NT2/D1 (cell line): ENCODE results near the gene KCNJ12.
A peak's percentile ranks its signal among the peaks of the same experiment; 100 is the strongest.

Source experiments
- DNase-seq: peaks from one replicate; pipeline ENCODE4 v3.0.0-alpha.2; 2011; ENCODE audit warnings: low read depth, low spot score
- H3K27me3 ChIP-seq: 2 replicates; pipeline ENCODE4 v1.6.0; 2011; ENCODE audit warnings: mild to moderate bottlenecking; ENCODE audit not compliant: insufficient read length, insufficient read depth
- H3K36me3 ChIP-seq: 2 replicates; pipeline ENCODE4 v1.6.1; 2011; ENCODE audit warnings: mild to moderate bottlenecking, low read length, mixed read lengths; ENCODE audit not compliant: insufficient read depth, insufficient read length
- H3K4me1 ChIP-seq: 2 replicates; pipeline ENCODE4 v1.5.1; 2011; ENCODE audit not compliant: insufficient read depth, insufficient read length
- H3K4me3 ChIP-seq: 2 replicates; pipeline ENCODE4 v1.5.1; 2011; ENCODE audit warnings: low read depth; ENCODE audit not compliant: insufficient read length
- H3K9ac ChIP-seq: 2 replicates; pipeline ENCODE4 v1.6.0; 2011; ENCODE audit warnings: low read depth; ENCODE audit not compliant: insufficient read length
- H3K9me3 ChIP-seq: 2 replicates; pipeline ENCODE4 v1.5.1; 2011; ENCODE audit warnings: mild to moderate bottlenecking, low read length; ENCODE audit not compliant: insufficient read depth
- SUZ12 ChIP-seq: IDR thresholded peaks from 2 replicates; pipeline ENCODE4 v1.6.1; 2011; ENCODE audit not compliant: insufficient read length, insufficient read depth; ENCODE audit errors: extremely low read depth
- YY1 ChIP-seq: IDR thresholded peaks from 2 replicates; pipeline ENCODE4 v1.6.1; 2011; ENCODE audit not compliant: insufficient read length, insufficient read depth
- ZNF274 ChIP-seq: IDR thresholded peaks from 2 replicates; pipeline ENCODE4 v1.6.1; 2011; ENCODE audit warnings: mild to moderate bottlenecking, low read depth, low read length

KCNJ12 gene

DNA sequence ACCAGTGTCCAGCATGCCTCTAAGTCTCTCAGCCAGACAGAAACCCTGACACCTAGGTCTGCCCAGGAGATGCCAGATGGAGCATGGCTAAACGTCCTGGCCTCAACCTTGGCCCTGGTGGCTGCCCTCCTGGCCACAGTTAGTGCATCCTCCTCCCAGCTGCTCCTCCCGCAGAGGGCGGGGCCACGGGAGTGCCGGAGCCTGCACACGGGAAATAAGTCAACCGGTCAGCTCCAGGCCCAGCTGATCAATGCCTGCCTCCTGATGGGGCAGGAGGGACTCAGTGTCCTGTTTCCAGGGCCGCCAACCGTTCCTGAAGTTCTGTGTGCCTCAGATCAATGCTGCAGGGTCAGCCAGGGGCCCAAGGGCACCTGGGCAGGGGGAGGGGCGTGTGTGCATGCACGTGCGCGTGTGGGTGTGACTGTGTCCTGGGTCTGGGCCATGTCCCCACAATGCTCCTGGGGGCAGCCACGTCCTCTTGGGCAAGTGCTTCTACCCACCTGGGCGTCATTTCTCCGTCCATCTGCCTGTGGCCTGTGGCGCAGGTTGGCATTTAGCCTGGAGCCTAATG is 4.6 kb upstream of the KCNJ12 start:
- H3K9ac ChIP-seq, result no peak overlapping the region
- DNase-seq, result no peak
- H3K36me3 ChIP-seq, result no peaks in the 10 kb centered on the region

DNA sequence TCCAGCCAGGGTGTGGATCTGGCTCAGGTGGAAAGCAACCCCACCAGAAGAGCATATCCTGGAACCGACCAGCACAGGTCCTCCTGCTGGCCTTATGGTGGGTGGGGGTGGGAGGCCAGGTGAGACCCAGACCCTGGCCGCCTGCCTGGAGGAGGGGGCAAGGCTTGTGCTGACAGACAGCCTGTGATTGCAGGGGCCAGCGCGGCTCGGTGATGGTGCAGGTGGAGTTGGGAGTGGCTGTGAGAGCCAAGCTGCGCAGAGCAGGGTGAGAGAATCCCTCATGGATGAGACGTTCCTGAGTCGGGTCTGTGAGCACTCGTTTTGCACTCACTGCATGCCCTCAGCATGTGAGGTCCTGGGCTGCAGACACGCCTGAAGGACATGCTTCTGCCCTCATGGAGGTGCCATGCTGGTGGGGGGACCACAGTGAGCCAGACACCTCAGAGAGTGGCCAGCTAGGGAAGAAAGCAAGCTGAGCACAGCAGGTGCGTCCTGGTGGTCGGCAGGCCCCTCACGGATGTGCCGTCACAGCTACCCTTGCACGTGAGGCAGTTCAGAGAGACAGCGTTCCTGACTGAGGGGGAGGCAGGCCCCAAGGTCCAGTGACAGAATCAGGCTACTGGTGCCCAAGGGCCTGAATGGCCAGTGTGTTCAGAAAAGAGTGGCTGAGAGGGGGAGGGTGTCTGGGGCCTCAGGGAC is 3.8 kb upstream of the KCNJ12 start:
- Histone ChIP-seq H3K9ac (no peak overlapping the region), H3K4me1 (peaks cover 26% of the 10 kb centered on the region), H3K4me3 (no peak overlapping the region), H3K36me3 (no peaks in the 10 kb centered on the region), H3K9me3 (no peaks in the 10 kb centered on the region), H3K27me3 (peaks cover 45% of the 10 kb centered on the region)
- TF ChIP-seq ZNF274 (no peak), SUZ12 (no peak), YY1 (no peak)
- no peak for DNase-seq

More for the DNA sequence above, 4.6 kb upstream of the KCNJ12 start:
- TF ChIP-seq YY1 (no peak), SUZ12 (no peak), ZNF274 (no peak)
- Histone ChIP-seq H3K9me3 (no peaks in the 10 kb centered on the region), H3K4me3 (no peak overlapping the region), H3K27me3 (peaks cover 40% of the 10 kb centered on the region), H3K4me1 (peaks cover 26% of the 10 kb centered on the region)

- peaks cover 26% of the 10 kb centered on the region for H3K4me1 ChIP-seq
- H3K9me3 ChIP-seq, result no peaks in the 10 kb centered on the region
- TF ChIP-seq ZNF274, result no peak
- no peak for TF ChIP-seq SUZ12
- no peak for TF ChIP-seq YY1
- H3K4me3 ChIP-seq, result no peak overlapping the region
- DNase-seq, result no peak
- no peak overlapping the region for H3K9ac ChIP-seq
- peaks cover 48% of the 10 kb centered on the region for H3K27me3 ChIP-seq
- H3K36me3 ChIP-seq, result no peaks in the 10 kb centered on the region
Measured at GRCh38 chr17:21373036-21373435, 3.1 kb upstream of the KCNJ12 start.

DNA sequence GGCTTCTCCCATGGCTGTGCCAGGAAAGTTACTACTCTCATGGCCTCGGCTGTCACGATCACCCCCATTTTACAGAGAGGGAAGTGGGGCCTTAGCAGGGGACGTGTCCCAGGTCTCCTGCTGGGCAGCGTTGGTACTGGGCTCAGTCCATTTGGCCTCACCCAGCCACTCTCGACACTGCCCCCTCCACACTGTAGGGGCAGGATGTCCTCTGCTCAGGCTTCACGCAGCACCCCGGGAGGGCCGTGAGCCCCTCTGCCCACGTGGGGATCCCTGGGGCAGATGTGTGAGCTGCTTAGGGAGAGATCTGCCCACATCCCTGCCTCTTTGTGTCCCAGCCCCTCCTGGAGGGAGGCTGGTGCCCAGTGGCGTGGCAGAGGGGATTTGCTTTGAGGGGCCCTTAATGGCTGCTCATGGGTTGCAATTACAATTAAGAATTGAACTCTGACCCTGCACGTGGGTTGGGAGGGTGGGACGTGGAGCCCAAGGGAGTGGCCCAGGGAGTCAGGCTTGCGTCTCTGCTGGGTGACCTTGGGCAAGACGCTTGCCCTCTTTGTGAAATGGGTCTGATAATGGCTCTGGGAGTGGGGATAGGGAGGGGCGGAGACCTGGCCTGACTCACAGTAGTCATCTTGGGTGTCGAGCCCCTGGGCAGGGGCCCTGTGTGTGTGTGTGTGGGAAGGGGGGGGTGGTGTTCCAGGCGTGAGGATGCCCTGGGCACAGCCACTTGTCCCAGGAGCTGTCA is 2.3 kb upstream of the KCNJ12 start:
- H3K27me3 ChIP-seq, result peaks cover 50% of the 10 kb centered on the region

DNA sequence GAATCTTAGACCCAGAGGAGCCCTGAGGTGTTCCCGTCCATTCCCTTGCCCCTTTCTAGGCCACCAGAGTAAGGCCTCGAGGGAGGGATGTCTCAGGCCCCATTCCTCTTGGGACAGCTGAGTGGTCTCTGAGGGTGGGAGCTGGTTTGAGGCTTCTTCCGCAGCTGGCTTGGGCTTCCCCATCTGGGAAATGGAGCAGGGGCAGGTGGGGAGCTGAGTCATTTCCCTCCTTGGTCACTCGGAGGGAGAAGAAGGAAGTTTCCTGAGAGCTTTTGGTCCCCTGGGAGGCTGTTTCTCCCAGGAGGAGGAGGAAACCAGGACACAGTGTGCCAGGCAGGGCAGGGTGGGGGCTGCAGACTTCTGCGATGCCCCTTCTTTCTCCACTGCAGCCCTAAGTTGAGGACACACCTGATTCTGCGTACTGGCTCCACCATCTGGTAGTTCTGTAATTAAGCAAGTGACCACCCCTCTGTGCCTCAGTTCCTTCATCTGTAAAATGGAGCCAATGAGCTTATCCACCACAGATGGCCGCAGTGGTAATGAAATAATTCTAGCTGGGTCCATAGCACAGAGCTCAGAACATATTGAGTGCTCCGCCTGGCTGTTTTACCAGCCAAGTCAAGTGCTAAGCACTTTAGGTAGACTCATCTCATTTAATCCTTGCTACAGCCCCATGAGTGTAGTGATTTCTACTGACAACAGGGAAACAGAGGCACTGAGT is 1.6 kb upstream of the KCNJ12 start:
- Histone ChIP-seq H3K36me3 (no peaks in the 10 kb centered on the region), H3K27me3 (peaks cover 51% of the 10 kb centered on the region), H3K4me3 (no peak overlapping the region), H3K9ac (no peak overlapping the region), H3K9me3 (no peaks in the 10 kb centered on the region), H3K4me1 (peaks cover 26% of the 10 kb centered on the region)
- no peak for DNase-seq
- no peak for TF ChIP-seq ZNF274
- no peak for TF ChIP-seq YY1
- no peak for TF ChIP-seq SUZ12

More for the DNA sequence above, 2.3 kb upstream of the KCNJ12 start:
- no peaks in the 10 kb centered on the region for H3K9me3 ChIP-seq
- H3K4me1 ChIP-seq, result peaks cover 26% of the 10 kb centered on the region
- H3K4me3 ChIP-seq, result no peak overlapping the region
- H3K36me3 ChIP-seq, result no peaks in the 10 kb centered on the region
- H3K9ac ChIP-seq, result peak overlapping the region; percentile 26
- no peak for DNase-seq
- no peak for TF ChIP-seq YY1
- no peak for TF ChIP-seq ZNF274
- TF ChIP-seq SUZ12, result no peak

DNA sequence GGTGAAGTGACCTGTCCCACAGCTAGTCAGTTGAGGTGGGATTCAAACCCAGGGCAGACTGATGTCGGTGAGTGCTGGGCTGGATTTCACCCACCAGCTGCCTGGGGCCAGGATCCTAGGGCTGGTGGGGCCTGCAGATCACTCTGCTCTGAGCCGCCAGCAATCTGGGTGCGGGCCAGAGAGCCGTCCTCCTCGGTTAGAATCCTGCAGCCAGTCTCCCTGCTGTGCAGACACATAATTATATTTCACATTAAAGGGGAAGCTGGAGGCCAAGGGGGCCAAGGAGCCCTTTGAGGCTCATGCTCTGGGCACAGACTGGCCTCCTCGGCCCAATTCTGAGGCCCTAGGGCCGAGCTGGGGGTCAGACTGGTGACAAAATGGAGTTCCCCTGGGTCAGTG is 996 bp upstream of the KCNJ12 start:
- H3K27me3 ChIP-seq, result peaks cover 51% of the 10 kb centered on the region
- no peak for TF ChIP-seq SUZ12
- no peak for TF ChIP-seq ZNF274
- no peak for TF ChIP-seq YY1
- no peak overlapping the region for H3K4me3 ChIP-seq
- no peak overlapping the region for H3K9ac ChIP-seq
- no peak for DNase-seq
- no peaks in the 10 kb centered on the region for H3K36me3 ChIP-seq
- peaks cover 24% of the 10 kb centered on the region for H3K4me1 ChIP-seq
- H3K9me3 ChIP-seq, result no peaks in the 10 kb centered on the region

DNA sequence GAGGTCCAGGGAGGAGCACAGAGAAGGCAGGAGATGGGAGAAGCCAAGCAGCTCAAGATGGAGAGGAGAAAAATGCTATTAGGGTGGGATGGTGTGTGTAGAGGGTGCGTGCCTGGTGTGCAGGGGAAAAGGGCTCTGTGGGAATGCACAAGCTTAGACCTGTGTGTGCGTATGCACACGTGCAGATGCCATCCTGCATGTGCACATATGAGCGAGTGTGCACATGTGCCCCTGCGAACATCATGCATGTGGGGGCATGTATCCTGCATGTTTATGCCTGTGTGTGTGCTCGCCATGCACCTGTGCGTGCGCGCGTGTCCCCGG is 438 bp upstream of the KCNJ12 start:
- no peaks in the 10 kb centered on the region for H3K36me3 ChIP-seq
- no peak for TF ChIP-seq SUZ12
- no peak for TF ChIP-seq ZNF274
- no peak for TF ChIP-seq YY1
- H3K9me3 ChIP-seq, result no peaks in the 10 kb centered on the region
- no peak for DNase-seq
- no peak overlapping the region for H3K4me3 ChIP-seq
- peaks cover 51% of the 10 kb centered on the region for H3K27me3 ChIP-seq
- H3K4me1 ChIP-seq, result peaks cover 24% of the 10 kb centered on the region
- peak overlapping the region; percentile 77 for H3K9ac ChIP-seq
